Uterus (tissue), 2 donors: ENCODE measurements around the gene SIDT1.

Experiments
- POLR2A ChIP-seq, 2 donors: fragments of 450-650 bp; IDR thresholded peaks; one replicate each; pipeline ENCODE4 v1.6.1; 2016; ENCODE audit warnings: antibody characterized with exemption in 2 of 2, mild to moderate bottlenecking in 1 of 2, moderate library complexity in 1 of 2
- TF ChIP-seq, protein P1 (sequence below), 4 experiments: fragments of 200-600 bp in 2 of 4; fragments of 450-650 bp in 2 of 4; sonication (generic) in 2 of 4; IDR thresholded peaks; one replicate each; pipeline ENCODE4 v1.5.1; 2016 to 2019; ENCODE audit warnings: antibody characterized with exemption in 4 of 4, mild to moderate bottlenecking in 2 of 4, moderate library complexity in 1 of 4

DNA sequence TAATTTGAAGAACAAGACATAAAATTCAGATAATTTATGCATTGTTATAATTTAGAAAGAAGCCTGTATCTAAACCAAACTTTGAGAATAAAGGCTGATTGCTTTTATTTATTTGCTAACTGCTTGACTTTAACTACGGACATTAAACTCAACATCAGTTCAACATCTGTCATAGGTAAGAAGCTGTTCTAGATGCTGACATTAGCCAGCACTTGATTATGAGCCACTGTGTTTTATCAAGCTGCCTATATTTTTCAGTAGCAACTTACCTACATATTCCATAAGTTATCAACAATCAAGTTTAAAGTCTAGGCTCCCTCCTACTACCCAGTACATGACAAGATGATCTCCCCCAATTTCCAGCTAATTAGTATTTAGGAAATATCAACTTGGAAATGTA lies 122.0 kb downstream of the SIDT1 start:
- TF ChIP-seq, protein P1, sequence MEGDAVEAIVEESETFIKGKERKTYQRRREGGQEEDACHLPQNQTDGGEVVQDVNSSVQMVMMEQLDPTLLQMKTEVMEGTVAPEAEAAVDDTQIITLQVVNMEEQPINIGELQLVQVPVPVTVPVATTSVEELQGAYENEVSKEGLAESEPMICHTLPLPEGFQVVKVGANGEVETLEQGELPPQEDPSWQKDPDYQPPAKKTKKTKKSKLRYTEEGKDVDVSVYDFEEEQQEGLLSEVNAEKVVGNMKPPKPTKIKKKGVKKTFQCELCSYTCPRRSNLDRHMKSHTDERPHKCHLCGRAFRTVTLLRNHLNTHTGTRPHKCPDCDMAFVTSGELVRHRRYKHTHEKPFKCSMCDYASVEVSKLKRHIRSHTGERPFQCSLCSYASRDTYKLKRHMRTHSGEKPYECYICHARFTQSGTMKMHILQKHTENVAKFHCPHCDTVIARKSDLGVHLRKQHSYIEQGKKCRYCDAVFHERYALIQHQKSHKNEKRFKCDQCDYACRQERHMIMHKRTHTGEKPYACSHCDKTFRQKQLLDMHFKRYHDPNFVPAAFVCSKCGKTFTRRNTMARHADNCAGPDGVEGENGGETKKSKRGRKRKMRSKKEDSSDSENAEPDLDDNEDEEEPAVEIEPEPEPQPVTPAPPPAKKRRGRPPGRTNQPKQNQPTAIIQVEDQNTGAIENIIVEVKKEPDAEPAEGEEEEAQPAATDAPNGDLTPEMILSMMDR (IDR thresholded peaks at IDR 0.05): no peak
- no peak for TF ChIP-seq POLR2A (IDR thresholded peaks at IDR 0.05)
